ENCODE data around the gene LRMDA.

DNA sequence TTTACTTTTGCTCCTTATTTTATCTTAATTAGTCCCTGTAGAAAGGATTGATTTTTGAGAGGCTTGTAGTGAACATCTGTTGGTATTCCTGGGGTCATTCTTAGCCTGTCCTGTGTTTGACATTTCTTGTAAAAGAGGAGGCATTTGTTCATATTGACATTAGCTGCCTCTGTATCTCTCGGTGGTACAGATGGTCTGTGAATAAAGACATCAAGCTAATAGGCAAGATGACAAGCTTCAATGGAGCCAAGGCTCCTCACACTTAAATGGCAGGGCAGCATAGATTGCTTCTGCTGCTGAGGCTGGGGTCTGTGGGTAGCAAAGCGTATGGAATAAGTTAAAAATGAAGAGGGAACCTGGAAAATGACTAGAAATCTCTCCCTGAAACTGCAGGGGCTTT, 687.6 kb downstream of the LRMDA start:
- TF ChIP-seq CTCF (conservative IDR thresholded peaks at IDR 0.05; ENCODE audit: low read length), result no peak
- no peak for TF ChIP-seq EZH2phosphoT487 (IDR thresholded peaks at IDR 0.05; ENCODE audit: borderline replicate concordance, low read depth, low read length)

Data from OCI-LY7 (cell line).